Measurements from ENCODE around the gene AIRE. TPM values are rescaled to one million over a fixed set of nuclear protein-coding genes. Genes with fewer than 3 reads are reported as not detected.
"Not testable (repeated sequence)": the region's sequence is repeated elsewhere in the genome, so short reads cannot be mapped to it uniquely, and the experiment has no call there.

The AIRE gene
- total RNA-seq, 1 experiment from 2014 or later, result not detected

- no peak for DNase-seq (ENCODE audit: low read depth)
These were observed 18.0 kb upstream of the AIRE start for GRCh38 chr21:44267655-44268142.

- no peak for DNase-seq (ENCODE audit: low read depth)
These were observed 16.6 kb upstream of the AIRE start for GRCh38 chr21:44269090-44269489.

- no peak for DNase-seq (ENCODE audit: low read depth)
These were observed 14.0 kb upstream of the AIRE start for GRCh38 chr21:44271558-44272283.

- no peak for DNase-seq (ENCODE audit: low read depth)
These were observed 13.3 kb upstream of the AIRE start for GRCh38 chr21:44272284-44272858.

- DNase-seq (ENCODE audit: low read depth), result no peak
These were observed 12.6 kb upstream of the AIRE start for GRCh38 chr21:44273046-44273445.

GRCh38 chr21:44275041-44275440 is 10.6 kb upstream of the AIRE start:
- DNase-seq (ENCODE audit: low read depth), result no peak

- DNase-seq (ENCODE audit: low read depth), result no peak
These were observed 6.1 kb upstream of the AIRE start for GRCh38 chr21:44279354-44280260.

- peak; percentile 22 for DNase-seq (ENCODE audit: low read depth)
These were observed 3.9 kb upstream of the AIRE start for GRCh38 chr21:44281801-44282200.

- DNase-seq (ENCODE audit: low read depth), result no peak
These were observed 3.3 kb upstream of the AIRE start for GRCh38 chr21:44282370-44282769.

GRCh38 chr21:44283211-44283785 is 2.4 kb upstream of the AIRE start:
- DNase-seq (ENCODE audit: low read depth), result not testable (repeated sequence)

- DNase-seq (ENCODE audit: low read depth), result no peak
These were observed 1.7 kb upstream of the AIRE start for GRCh38 chr21:44283948-44284347.

GRCh38 chr21:44286086-44286715 is 525 bp downstream of the AIRE start:
- no peak for DNase-seq (ENCODE audit: low read depth)

GRCh38 chr21:44286716-44287632 is 1.3 kb downstream of the AIRE start:
- no peak for DNase-seq (ENCODE audit: low read depth)

GRCh38 chr21:44288251-44289110 is 2.8 kb downstream of the AIRE start:
- DNase-seq (ENCODE audit: low read depth), result no peak

- DNase-seq (ENCODE audit: low read depth), result no peak
These were observed 3.8 kb downstream of the AIRE start for GRCh38 chr21:44289381-44290010.

GRCh38 chr21:44290327-44291077 is 4.8 kb downstream of the AIRE start:
- DNase-seq (ENCODE audit: low read depth), result no peak

GRCh38 chr21:44291078-44291935 is 5.6 kb downstream of the AIRE start:
- no peak for DNase-seq (ENCODE audit: low read depth)

Data from M059J (cell line).